Neural cell (in vitro differentiated cells): Measurements from ENCODE around the gene FSCN2. TPM values are rescaled to one million over a fixed set of nuclear protein-coding genes. Genes with fewer than 3 reads are reported as not detected.

ENCODE experiments used
- H2AFZ ChIP-seq: fragments of 200-600, 300-800 bp; sonication (generic), shearing (Covaris generic); 2 replicates; pipeline ENCODE4 v1.6.0; 2014; ENCODE audit warnings: low read depth, mild to moderate bottlenecking, antibody characterized with exemption, low read length, moderate library complexity
- H3F3A ChIP-seq: fragments of 200-600 bp; shearing (Covaris generic); 2 replicates; pipeline ENCODE4 v1.6.1; 2016; ENCODE audit warnings: mild to moderate bottlenecking, moderate library complexity, mixed read lengths, antibody characterized with exemption, low read length; ENCODE audit not compliant: insufficient read depth, poor library complexity, severe bottlenecking
- H3K27ac ChIP-seq: fragments of 200-600, 300-800 bp; sonication (generic), shearing (Covaris generic); 2 replicates; pipeline ENCODE4 v1.5.1; 2014; ENCODE audit warnings: mild to moderate bottlenecking, low read length, moderate library complexity
- H3K27me3 ChIP-seq: fragments of 300-800, 200-600 bp; sonication (generic), shearing (Covaris generic); 2 replicates; pipeline ENCODE4 v1.6.0; 2014; ENCODE audit warnings: mild to moderate bottlenecking, low read depth, low read length, moderate library complexity; ENCODE audit not compliant: insufficient read depth
- H3K36me3 ChIP-seq: fragments of 300-800, 200-600 bp; sonication (generic), shearing (Covaris generic); 2 replicates; pipeline ENCODE4 v1.5.1; 2014; ENCODE audit warnings: mild to moderate bottlenecking, antibody characterized with exemption, low read length, moderate library complexity; ENCODE audit not compliant: insufficient read depth
- H3K4me2 ChIP-seq: fragments of 300-800, 200-600 bp; sonication (generic), shearing (Covaris generic); 2 replicates; pipeline ENCODE4 v1.6.0; 2014; ENCODE audit warnings: mild to moderate bottlenecking, low read length
- H3K4me3 ChIP-seq: fragments of 300-800, 200-600 bp; sonication (generic), shearing (Covaris generic); 2 replicates; pipeline ENCODE4 v1.5.1; 2014; ENCODE audit warnings: mild to moderate bottlenecking, low read length, moderate library complexity
- H3K79me2 ChIP-seq: fragments of 200-600 bp; shearing (Covaris generic); replicated peaks from 2 replicates; pipeline ENCODE4 v1.6.0; 2014; ENCODE audit warnings: mild to moderate bottlenecking, low read length, moderate library complexity; ENCODE audit not compliant: insufficient read depth
- H3K9ac ChIP-seq: fragments of 300-800, 200-600 bp; sonication (generic), shearing (Covaris generic); 2 replicates; pipeline ENCODE4 v1.6.1; 2016; ENCODE audit warnings: mild to moderate bottlenecking, low read length, mixed read lengths
- H3K9me2 ChIP-seq: fragments of 200-600 bp; shearing (Covaris generic); 2 replicates; pipeline ENCODE4 v1.6.1; 2016; ENCODE audit warnings: mild to moderate bottlenecking, low read length, mixed read lengths; ENCODE audit not compliant: insufficient read depth
- H3K9me3 ChIP-seq: fragments of 200-600, 300-800 bp; sonication (generic), shearing (Covaris generic); 2 replicates; pipeline ENCODE4 v1.6.1; 2016; ENCODE audit warnings: mild to moderate bottlenecking, mixed run types, low read length, moderate library complexity, mixed read lengths
- H4K20me1 ChIP-seq: fragments of 200-600 bp; shearing (Covaris generic); 2 replicates; pipeline ENCODE4 v1.6.1; 2016; ENCODE audit warnings: mild to moderate bottlenecking, mixed run types; ENCODE audit not compliant: insufficient read depth
- CTCF ChIP-seq: fragments of 450-650 bp; IDR thresholded peaks from 2 replicates; pipeline ENCODE4 v1.5.1; 2014; ENCODE audit warnings: antibody characterized with exemption, mild to moderate bottlenecking, moderate library complexity; ENCODE audit not compliant: poor library complexity, severe bottlenecking
- EP300 ChIP-seq: fragments of 450-650 bp; conservative IDR thresholded peaks from 2 replicates; pipeline ENCODE4 v1.6.1; 2014; ENCODE audit warnings: antibody characterized with exemption, mild to moderate bottlenecking, moderate library complexity; ENCODE audit not compliant: poor library complexity, severe bottlenecking
- EZH2 ChIP-seq: fragments of 200-600, 300-800 bp; shearing (Covaris generic), sonication (generic); IDR thresholded peaks from 2 replicates; pipeline ENCODE4 v1.6.1; 2014; ENCODE audit warnings: antibody characterized with exemption, low read length, borderline replicate concordance, mild to moderate bottlenecking; ENCODE audit not compliant: insufficient read depth, poor library complexity, severe bottlenecking
- MXI1 ChIP-seq: fragments of 450-650 bp; conservative IDR thresholded peaks from 2 replicates; pipeline ENCODE4 v1.6.1; 2014; ENCODE audit warnings: antibody characterized with exemption, mild to moderate bottlenecking; ENCODE audit not compliant: poor library complexity, severe bottlenecking
- POLR2AphosphoS5 ChIP-seq: IDR thresholded peaks from 2 replicates; pipeline ENCODE4 v1.6.1; 2012
- RAD21 ChIP-seq: fragments of 450-650 bp; conservative IDR thresholded peaks from 2 replicates; pipeline ENCODE4 v1.6.1; 2014; ENCODE audit warnings: antibody characterized with exemption, mild to moderate bottlenecking, moderate library complexity
- REST ChIP-seq: IDR thresholded peaks from 2 replicates; pipeline ENCODE4 v1.6.1; 2012; ENCODE audit warnings: borderline replicate concordance
- SMC3 ChIP-seq: fragments of 450-650 bp; conservative IDR thresholded peaks from 2 replicates; pipeline ENCODE4 v1.6.1; 2014; ENCODE audit warnings: antibody characterized with exemption, mild to moderate bottlenecking, moderate library complexity; ENCODE audit not compliant: poor library complexity
- TAF1 ChIP-seq: IDR thresholded peaks from 2 replicates; pipeline ENCODE4 v1.6.1; 2012; ENCODE audit warnings: low read depth
- polyA plus RNA-seq: library from polyadenylated mRNA; depleted of rRNA; stranded (reverse); fragments of >200 nt; gene quantifications from 2 replicates; pipeline ENCODE4 v1.2.3, GENCODE V29; 2014

Gene FSCN2
- polyA plus RNA-seq, 1 donor from 2014 or later: 4.8 TPM

- H3K27me3 ChIP-seq: no peaks in the 10 kb centered on the region
Measured at GRCh38 chr17:81486199-81486810, 41.9 kb upstream of the FSCN2 start.

GRCh38 chr17:81487089-81487486, 41.1 kb upstream of the FSCN2 start:
- Histone ChIP-seq H4K20me1 (no peaks in the 10 kb centered on the region), H3K4me3 (peak overlapping the region; percentile 66), H3K36me3 (no peaks in the 10 kb centered on the region), H3K4me2 (no peak overlapping the region), H3K9me3 (no peaks in the 10 kb centered on the region), H3K9ac (peak overlapping the region; percentile 59), H3F3A (no peaks in the 10 kb centered on the region), H3K9me2 (no peaks in the 10 kb centered on the region), H3K79me2 (peaks cover 17% of the 10 kb centered on the region), H3K27me3 (no peaks in the 10 kb centered on the region), H3K27ac (no peak overlapping the region), H2AFZ (no peak overlapping the region)
- TF ChIP-seq MXI1 (no peak), EP300 (no peak), SMC3 (no peak)

More at GRCh38 chr17:81486199-81486810, 41.9 kb upstream of the FSCN2 start:
- Histone ChIP-seq H3K36me3 (no peaks in the 10 kb centered on the region), H3K4me2 (no peak overlapping the region), H3K79me2 (peaks cover 21% of the 10 kb centered on the region), H3K27ac (no peak overlapping the region), H3K9ac (no peak overlapping the region), H2AFZ (no peak overlapping the region), H3K9me2 (no peaks in the 10 kb centered on the region), H4K20me1 (no peaks in the 10 kb centered on the region), H3K4me3 (no peak overlapping the region), H3K9me3 (no peaks in the 10 kb centered on the region), H3F3A (no peaks in the 10 kb centered on the region)
- TF ChIP-seq CTCF (no peak), REST (no peak), TAF1 (no peak), RAD21 (no peak), POLR2AphosphoS5 (no peak), EZH2 (no peak), SMC3 (no peak), EP300 (no peak), MXI1 (no peak)
